Measurements from ENCODE around the gene SLC15A4. TPM values are rescaled to one million over a fixed set of nuclear protein-coding genes. Genes with fewer than 3 reads are reported as not detected.

The SLC15A4 gene
- total RNA-seq, 2 experiments from 2014 or later: 24.9 to 28.4 TPM

- no peak for DNase-seq
- no peaks in the 10 kb centered on the region for H3K4me1 Mint-ChIP-seq
- ChIA-PET CTCF (no interaction called here), POLR2A (no interaction called here)
- H3K27ac Mint-ChIP-seq: no peak overlapping the region
- no peak overlapping the region for H3K4me3 Mint-ChIP-seq
- H3K9me3 Mint-ChIP-seq: no peaks in the 10 kb centered on the region
- no peaks in the 10 kb centered on the region for H3K27me3 Mint-ChIP-seq
- H3K36me3 Mint-ChIP-seq (ENCODE audit: low read depth): peaks cover 59% of the 10 kb centered on the region
These were observed 20.0 kb downstream of the SLC15A4 start for GRCh38 chr12:128803788-128804187.

- Mint-ChIP-seq H3K27ac (no peak overlapping the region), H3K4me3 (no peak overlapping the region), H3K27me3 (no peaks in the 10 kb centered on the region), H3K4me1 (no peaks in the 10 kb centered on the region), H3K9me3 (no peaks in the 10 kb centered on the region), H3K36me3 (ENCODE audit: low read depth) (peaks cover 58% of the 10 kb centered on the region)
- ChIA-PET CTCF (no interaction called here), POLR2A (no interaction called here)
- no peak for DNase-seq
These were observed 21.0 kb downstream of the SLC15A4 start for GRCh38 chr12:128802756-128803155.

- H3K27ac Mint-ChIP-seq: no peak overlapping the region
- ChIA-PET POLR2A (no interaction called here), CTCF (no interaction called here)
- H3K4me3 Mint-ChIP-seq: no peak overlapping the region
- no peaks in the 10 kb centered on the region for H3K9me3 Mint-ChIP-seq
- H3K4me1 Mint-ChIP-seq: no peaks in the 10 kb centered on the region
- no peaks in the 10 kb centered on the region for H3K27me3 Mint-ChIP-seq
- no peak for DNase-seq
- peaks cover 56% of the 10 kb centered on the region for H3K36me3 Mint-ChIP-seq (ENCODE audit: low read depth)
These were observed 21.8 kb downstream of the SLC15A4 start for GRCh38 chr12:128801879-128802391.

GRCh38 chr12:128800606-128801005 is 23.2 kb downstream of the SLC15A4 start:
- Mint-ChIP-seq H3K27ac (no peak overlapping the region), H3K36me3 (ENCODE audit: low read depth) (peaks cover 54% of the 10 kb centered on the region), H3K4me1 (peaks cover 12% of the 10 kb centered on the region), H3K9me3 (no peaks in the 10 kb centered on the region), H3K27me3 (no peaks in the 10 kb centered on the region), H3K4me3 (no peak overlapping the region)
- no peak for DNase-seq
- CTCF ChIA-PET: no interaction called here
- POLR2A ChIA-PET: no interaction called here

GRCh38 chr12:128798571-128799341 is 25.0 kb downstream of the SLC15A4 start:
- Mint-ChIP-seq H3K4me1 (peaks cover 30% of the 10 kb centered on the region), H3K36me3 (ENCODE audit: low read depth) (peaks cover 52% of the 10 kb centered on the region), H3K27ac (no peak overlapping the region), H3K4me3 (no peak overlapping the region), H3K9me3 (no peaks in the 10 kb centered on the region), H3K27me3 (no peaks in the 10 kb centered on the region)
- no peak for DNase-seq
- ChIA-PET POLR2A (interaction anchor here (0.7 kb wide), 1 partner anchor 9 kb away, joined by 4 read pairs; no protein-coding TSS in a partner anchor), CTCF (no interaction called here)

GRCh38 chr12:128797119-128798118 is 26.3 kb downstream of the SLC15A4 start:
- Mint-ChIP-seq H3K4me3 (no peak overlapping the region), H3K27me3 (no peaks in the 10 kb centered on the region), H3K27ac (peak overlapping the region; percentile 60), H3K36me3 (ENCODE audit: low read depth) (peaks cover 50% of the 10 kb centered on the region), H3K4me1 (peaks cover 32% of the 10 kb centered on the region), H3K9me3 (no peaks in the 10 kb centered on the region)
- no peak for DNase-seq
- CTCF ChIA-PET: interaction anchor here (0.6 to 1.8 kb wide), 2 partner anchors 9 to 13 kb away, joined by 3 to 4 read pairs; no protein-coding TSS in a partner anchor
- POLR2A ChIA-PET: no interaction called here

- ChIA-PET CTCF (interaction anchor here (0.6 to 1.8 kb wide), 2 partner anchors 14 to 27 kb away, joined by 4 read pairs; partner anchors contain the start of gene SLC15A4), POLR2A (no interaction called here)
- H3K27ac Mint-ChIP-seq: no peak overlapping the region
- H3K27me3 Mint-ChIP-seq: no peaks in the 10 kb centered on the region
- H3K4me3 Mint-ChIP-seq: no peak overlapping the region
- DNase-seq: no peak
- peaks cover 37% of the 10 kb centered on the region for H3K4me1 Mint-ChIP-seq
- H3K36me3 Mint-ChIP-seq (ENCODE audit: low read depth): peaks cover 51% of the 10 kb centered on the region
- no peaks in the 10 kb centered on the region for H3K9me3 Mint-ChIP-seq
These were observed 27.2 kb downstream of the SLC15A4 start for GRCh38 chr12:128796439-128797118.

- no peak overlapping the region for H3K4me3 Mint-ChIP-seq
- no peak for DNase-seq
- H3K9me3 Mint-ChIP-seq: no peaks in the 10 kb centered on the region
These were observed 28.0 kb downstream of the SLC15A4 start for GRCh38 chr12:128795530-128796361.

GRCh38 chr12:128794661-128795529 is 28.9 kb downstream of the SLC15A4 start:
- peaks cover 37% of the 10 kb centered on the region for H3K4me1 Mint-ChIP-seq
- H3K4me3 Mint-ChIP-seq: no peak overlapping the region

More at GRCh38 chr12:128795530-128796361, 28.0 kb downstream of the SLC15A4 start:
- peaks cover 37% of the 10 kb centered on the region for H3K4me1 Mint-ChIP-seq
- CTCF ChIA-PET: interaction anchor here (1.8 kb wide), 1 partner anchor 14 kb away, joined by 4 read pairs; no protein-coding TSS in a partner anchor
- peaks cover 48% of the 10 kb centered on the region for H3K36me3 Mint-ChIP-seq (ENCODE audit: low read depth)
- no peaks in the 10 kb centered on the region for H3K27me3 Mint-ChIP-seq
- POLR2A ChIA-PET: no interaction called here
- peak overlapping the region; percentile 46 for H3K27ac Mint-ChIP-seq

GRCh38 chr12:128793701-128794100 is 30.1 kb downstream of the SLC15A4 start:
- ChIA-PET POLR2A (no interaction called here), CTCF (interaction anchor here (2.3 kb wide), 1 partner anchor 11 kb away, joined by 10 read pairs; no protein-coding TSS in a partner anchor)
- no peak overlapping the region for H3K4me3 Mint-ChIP-seq
- H3K27me3 Mint-ChIP-seq: no peaks in the 10 kb centered on the region
- peaks cover 37% of the 10 kb centered on the region for H3K4me1 Mint-ChIP-seq
- no peak for DNase-seq
- H3K27ac Mint-ChIP-seq: no peak overlapping the region
- H3K36me3 Mint-ChIP-seq (ENCODE audit: low read depth): peaks cover 35% of the 10 kb centered on the region
- H3K9me3 Mint-ChIP-seq: no peaks in the 10 kb centered on the region

More at GRCh38 chr12:128794661-128795529, 28.9 kb downstream of the SLC15A4 start:
- ChIA-PET CTCF (interaction anchor here (2.3 kb wide), 1 partner anchor 12 kb away, joined by 10 read pairs; no protein-coding TSS in a partner anchor), POLR2A (interaction anchor here (0.6 kb wide), 1 partner anchor 323 kb away, joined by 5 read pairs; no protein-coding TSS in a partner anchor)
- no peak for DNase-seq
- Mint-ChIP-seq H3K27me3 (no peaks in the 10 kb centered on the region), H3K36me3 (ENCODE audit: low read depth) (peaks cover 39% of the 10 kb centered on the region), H3K27ac (peak overlapping the region; percentile 82), H3K9me3 (no peaks in the 10 kb centered on the region)

- H3K4me3 Mint-ChIP-seq: no peak overlapping the region
- no peaks in the 10 kb centered on the region for H3K9me3 Mint-ChIP-seq
- POLR2A ChIA-PET: no interaction called here
- peaks cover 37% of the 10 kb centered on the region for H3K4me1 Mint-ChIP-seq
- CTCF ChIA-PET: interaction anchor here (2.3 kb wide), 1 partner anchor 10 kb away, joined by 10 read pairs; no protein-coding TSS in a partner anchor
- H3K27me3 Mint-ChIP-seq: no peaks in the 10 kb centered on the region
- no peak for DNase-seq
- no peak overlapping the region for H3K27ac Mint-ChIP-seq
- peaks cover 30% of the 10 kb centered on the region for H3K36me3 Mint-ChIP-seq (ENCODE audit: low read depth)
These were observed 30.9 kb downstream of the SLC15A4 start for GRCh38 chr12:128792881-128793280.
